Testis (tissue), 3 donors: ENCODE data around the gene TCF12. TPM values are rescaled to one million over a fixed set of nuclear protein-coding genes. Genes with fewer than 3 reads are reported as not detected.

ENCODE experiments used
- DNase-seq: peaks from one replicate; pipeline ENCODE4 v3.0.0-alpha.2; 2019
- H3K27ac ChIP-seq, 2 donors: fragments of 200-600 bp; sonication (generic); one replicate each; pipeline ENCODE4 v1.5.1; 2019
- H3K27me3 ChIP-seq: fragments of 200-600 bp; sonication (generic); one replicate; pipeline ENCODE4 v1.5.1; 2019
- H3K36me3 ChIP-seq: fragments of 200-600 bp; sonication (generic); one replicate; pipeline ENCODE4 v1.5.1; 2017; ENCODE audit warnings: low read depth; ENCODE audit errors: missing control alignments
- H3K4me1 ChIP-seq: fragments of 200-600 bp; sonication (generic); one replicate; pipeline ENCODE4 v1.5.1; 2019
- H3K4me3 ChIP-seq, 2 donors: fragments of 200-600 bp; sonication (generic); one replicate each; pipeline ENCODE4 v1.5.1; 2017 to 2019
- H3K9me3 ChIP-seq: fragments of 200-600 bp; sonication (generic); one replicate; pipeline ENCODE4 v1.5.1; 2017
- POLR2A ChIP-seq: fragments of 450-650 bp; IDR thresholded peaks from one replicate; pipeline ENCODE4 v1.6.1; 2017; ENCODE audit warnings: antibody characterized with exemption, mild to moderate bottlenecking, moderate library complexity
- WGBS, 2 donors: methylation state at CpG; one replicate each; pipeline ENCODE4 v1.1.5; 2018; 5-methylcytosine and 5-hydroxymethylcytosine counted together
- intact Hi-C: fragments of 100-400 bp; cut with DNase I; formaldehyde crosslinking; loops from one replicate; pipeline ENCODE4 v1.15.1; 2023; ENCODE audit warnings: low total_unique reads
- polyA plus RNA-seq: library from polyadenylated mRNA; stranded (reverse); fragments of 350-450 nt; fragmentation: Illumina TruSeq; extraction: RNeasy Lipid Tissue Mini Kit (QIAGEN cat#74804); gene quantifications from one replicate; pipeline ENCODE4 v1.2.3, GENCODE V29; 2014; ENCODE audit warnings: low read depth, low replicate concordance; ENCODE audit not compliant: insufficient read depth
- total RNA-seq, 2 donors: library from RNA; depleted of rRNA; stranded (reverse); fragments of >200 nt; gene quantifications; one replicate each; pipeline ENCODE4 v1.2.3, GENCODE V29; 2016
- TF ChIP-seq, protein P1 (sequence below), 3 experiments: fragments of 450-650 bp in 2 of 3; fragments of 200-600 bp in 1 of 3; sonication (generic) in 1 of 3; IDR thresholded peaks; one replicate each; pipeline ENCODE4 v1.5.1; 2016 to 2019; ENCODE audit warnings: antibody characterized with exemption in 3 of 3, mild to moderate bottlenecking in 2 of 3, moderate library complexity in 1 of 3

TCF12 gene
- total and polyA plus RNA-seq, 3 donors from 2014 or later, result 51.8 to 152 (median 146) TPM

GRCh38 chr15:57334257-57334656 is 415.8 kb downstream of the TCF12 start:
- Histone ChIP-seq H3K27me3 (no peaks in the 10 kb centered on the region), H3K36me3 (no peaks in the 10 kb centered on the region), H3K4me1 (peaks cover 11% of the 10 kb centered on the region), H3K27ac (no peak overlapping the region), H3K9me3 (no peaks in the 10 kb centered on the region), H3K4me3 (no peak overlapping the region)
- no peak for DNase-seq
- intact Hi-C loops, result no loop called here
- TF ChIP-seq POLR2A, result no peak
- TF ChIP-seq, protein P1, sequence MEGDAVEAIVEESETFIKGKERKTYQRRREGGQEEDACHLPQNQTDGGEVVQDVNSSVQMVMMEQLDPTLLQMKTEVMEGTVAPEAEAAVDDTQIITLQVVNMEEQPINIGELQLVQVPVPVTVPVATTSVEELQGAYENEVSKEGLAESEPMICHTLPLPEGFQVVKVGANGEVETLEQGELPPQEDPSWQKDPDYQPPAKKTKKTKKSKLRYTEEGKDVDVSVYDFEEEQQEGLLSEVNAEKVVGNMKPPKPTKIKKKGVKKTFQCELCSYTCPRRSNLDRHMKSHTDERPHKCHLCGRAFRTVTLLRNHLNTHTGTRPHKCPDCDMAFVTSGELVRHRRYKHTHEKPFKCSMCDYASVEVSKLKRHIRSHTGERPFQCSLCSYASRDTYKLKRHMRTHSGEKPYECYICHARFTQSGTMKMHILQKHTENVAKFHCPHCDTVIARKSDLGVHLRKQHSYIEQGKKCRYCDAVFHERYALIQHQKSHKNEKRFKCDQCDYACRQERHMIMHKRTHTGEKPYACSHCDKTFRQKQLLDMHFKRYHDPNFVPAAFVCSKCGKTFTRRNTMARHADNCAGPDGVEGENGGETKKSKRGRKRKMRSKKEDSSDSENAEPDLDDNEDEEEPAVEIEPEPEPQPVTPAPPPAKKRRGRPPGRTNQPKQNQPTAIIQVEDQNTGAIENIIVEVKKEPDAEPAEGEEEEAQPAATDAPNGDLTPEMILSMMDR (IDR thresholded peaks at IDR 0.05), result no peak
- 85 to 88% methylated on average over 12 of the region's 12 CpGs for WGBS, 2 donors

DNA sequence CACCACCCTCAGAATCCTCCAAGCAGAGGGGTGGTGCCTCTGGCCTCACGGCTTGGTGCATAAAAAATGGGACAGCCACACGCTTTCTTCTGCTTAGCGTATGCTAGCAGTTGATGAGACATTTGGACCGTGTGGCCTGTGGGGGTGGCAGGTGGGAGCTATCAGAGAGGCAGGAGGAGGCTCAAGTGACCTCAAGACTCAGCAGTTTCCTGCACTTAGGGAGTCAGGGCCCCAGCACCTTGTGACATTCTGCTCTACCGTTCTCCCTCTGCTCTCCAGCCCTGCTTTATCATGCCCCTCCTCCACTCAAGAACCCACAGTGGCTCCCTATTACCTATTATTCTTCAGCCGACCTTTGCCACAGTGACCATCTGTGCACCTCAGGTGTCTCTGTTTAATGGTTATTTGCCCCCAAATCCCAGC is 416.9 kb downstream of the TCF12 start:
- Histone ChIP-seq H3K27me3 (no peaks in the 10 kb centered on the region), H3K27ac (no peak overlapping the region), H3K4me1 (peaks cover 11% of the 10 kb centered on the region), H3K36me3 (no peaks in the 10 kb centered on the region), H3K9me3 (no peaks in the 10 kb centered on the region), H3K4me3 (no peak overlapping the region)
- WGBS, 2 donors, result 82 to 84% methylated on average over 6 of the region's 6 CpGs
- intact Hi-C loops, result no loop called here
- no peak for DNase-seq
- TF ChIP-seq POLR2A, result no peak
- TF ChIP-seq, protein P1 (IDR thresholded peaks at IDR 0.05), result no peak

DNA sequence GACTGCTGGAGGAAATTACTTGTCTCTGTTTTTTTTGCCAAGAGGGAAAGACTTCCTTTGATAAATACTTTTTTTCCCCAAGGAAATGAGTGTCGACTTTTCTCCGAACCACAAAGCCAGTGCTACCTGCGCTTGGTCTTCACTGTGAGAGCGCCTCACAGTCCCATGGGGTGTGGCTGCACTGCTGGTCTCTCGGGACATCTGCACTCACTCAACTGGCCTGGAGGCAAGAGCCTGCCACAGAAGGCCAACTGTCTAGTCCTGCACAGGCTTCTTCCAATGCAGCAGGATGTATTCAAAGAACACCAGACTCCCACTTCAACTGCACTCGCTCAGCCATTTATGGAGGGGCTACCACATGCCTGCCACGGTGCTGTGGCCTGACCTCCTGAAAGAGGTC is 417.3 kb downstream of the TCF12 start:
- intact Hi-C loops, result no loop called here
- H3K27ac ChIP-seq, result no peak overlapping the region

DNA sequence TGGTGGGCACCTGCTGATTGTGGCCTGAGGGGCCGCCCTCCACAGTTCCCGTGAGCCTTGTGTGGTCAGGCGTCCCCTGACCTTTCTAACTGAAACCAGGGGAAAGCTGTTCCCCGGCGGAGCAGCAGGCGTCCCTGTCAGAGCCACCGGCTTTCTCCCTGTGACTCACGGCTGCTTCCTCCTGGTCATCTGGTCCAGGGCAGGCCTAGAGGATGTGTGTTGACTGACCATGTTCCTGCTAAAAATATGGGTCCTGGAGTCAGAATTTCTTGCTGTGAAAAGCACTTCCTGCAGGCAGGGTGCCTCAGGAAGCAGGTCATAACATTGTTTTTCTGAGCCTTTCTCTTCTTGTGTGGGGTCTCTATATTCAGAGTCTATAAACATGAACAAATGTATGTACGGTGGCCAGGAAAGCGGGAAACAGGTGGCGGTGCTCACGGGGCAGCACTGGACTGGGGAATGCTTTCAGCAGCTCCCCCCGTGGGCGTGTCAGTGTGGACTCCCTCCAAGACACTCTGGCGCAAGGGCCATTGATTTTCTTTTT is 419.5 kb downstream of the TCF12 start:
- intact Hi-C loops, result no loop called here
- peak overlapping the region in 1 of 2 donors; percentile 14 for H3K27ac ChIP-seq

More for the DNA sequence above, 417.3 kb downstream of the TCF12 start:
- Histone ChIP-seq H3K9me3 (no peaks in the 10 kb centered on the region), H3K4me3 (no peak overlapping the region), H3K27me3 (no peaks in the 10 kb centered on the region), H3K4me1 (peaks cover 11% of the 10 kb centered on the region), H3K36me3 (no peaks in the 10 kb centered on the region)
- TF ChIP-seq, protein P1 (IDR thresholded peaks at IDR 0.05), result no peak
- no peak for TF ChIP-seq POLR2A
- WGBS, 2 donors, result 77 to 84% methylated on average over 7 of the region's 7 CpGs
- no peak for DNase-seq

More for the DNA sequence above, 419.5 kb downstream of the TCF12 start:
- TF ChIP-seq, protein P1 (IDR thresholded peaks at IDR 0.05), result peak in 1 of 3 experiments; percentile 4
- TF ChIP-seq POLR2A, result no peak
- peaks cover 11% of the 10 kb centered on the region for H3K4me1 ChIP-seq
- no peaks in the 10 kb centered on the region for H3K9me3 ChIP-seq
- WGBS, 2 donors, result 50 to 68% methylated on average over 5 to 15 of the region's 15 CpGs
- no peaks in the 10 kb centered on the region for H3K36me3 ChIP-seq
- H3K27me3 ChIP-seq, result no peaks in the 10 kb centered on the region
- H3K4me3 ChIP-seq, result no peak overlapping the region
- DNase-seq, result peak; percentile 79
